GM18502 (cell line): ENCODE data around the gene SLC35F4.
"Not testable (repeated sequence)": the region's sequence is repeated elsewhere in the genome, so short reads cannot be mapped to it uniquely, and the experiment has no call there.

Source experiments
- ATAC-seq: cut with Tn5 transposase; IDR thresholded peaks from one replicate; pipeline ENCODE4 v1.9.1; 2021; ENCODE audit warnings: mild to moderate bottlenecking; ENCODE audit not compliant: unreplicated experiment, poor library complexity

The SLC35F4 gene

DNA sequence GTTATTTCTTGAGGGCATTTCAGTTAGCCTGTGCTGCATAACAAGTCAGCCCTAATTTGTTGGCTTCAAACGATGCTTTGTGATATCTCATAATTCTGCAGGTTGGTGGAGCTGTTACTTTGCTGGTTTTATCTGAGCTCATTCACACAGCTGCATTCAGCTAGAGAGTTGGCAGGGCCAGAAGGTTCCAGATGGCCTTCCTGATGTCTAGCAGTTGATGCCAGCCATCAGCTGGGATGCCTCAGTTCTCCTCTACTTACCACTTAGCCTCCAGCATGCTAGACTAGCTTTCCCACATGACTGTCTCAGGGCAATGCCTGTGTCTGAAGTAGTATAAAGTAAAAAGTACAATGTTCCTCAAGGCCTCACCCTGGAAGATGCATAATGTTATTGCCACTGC, 130.6 kb downstream of the SLC35F4 start:
- no peak for ATAC-seq

DNA sequence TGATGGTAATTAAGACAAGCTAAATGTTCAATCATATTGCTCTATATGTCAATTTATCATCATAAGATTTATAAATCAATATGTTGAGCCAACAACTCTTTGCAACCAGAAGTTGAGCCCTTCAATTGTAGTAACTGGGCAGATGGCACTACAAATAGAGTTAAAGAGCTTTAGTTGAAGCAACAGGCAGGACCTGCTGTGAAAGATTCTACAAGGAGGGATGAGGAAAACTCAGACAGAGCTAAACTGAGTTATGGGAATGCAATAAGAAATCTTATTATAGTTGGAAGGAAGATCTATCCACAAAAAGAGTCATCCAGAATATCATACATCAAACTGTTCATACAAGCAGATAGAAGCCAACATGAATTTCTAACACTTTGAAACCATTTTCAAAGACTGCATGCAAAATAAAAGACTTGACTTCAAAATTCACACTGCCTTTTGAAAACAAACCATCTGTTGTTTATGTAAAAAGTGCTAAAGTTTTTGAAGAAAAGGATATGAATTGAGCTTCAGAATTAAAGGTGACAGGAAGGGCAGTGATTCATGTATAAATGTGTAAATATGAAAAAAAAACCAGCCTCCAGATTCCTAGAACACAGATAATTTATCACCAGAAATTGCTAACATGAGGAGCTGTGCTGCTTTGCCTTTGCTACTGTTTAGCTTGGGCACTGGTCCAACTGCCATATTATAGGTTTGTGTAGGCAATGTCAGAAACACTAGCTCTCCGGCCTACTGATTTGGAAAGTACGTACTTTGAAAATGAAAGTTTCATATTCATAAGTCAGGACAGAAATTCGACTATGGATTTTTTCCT, 133.2 kb downstream of the SLC35F4 start:
- no peak for ATAC-seq

GRCh38 chr14:57729208-57730187, 136.4 kb downstream of the SLC35F4 start:
- ATAC-seq: no peak

- no peak for ATAC-seq
Measured at GRCh38 chr14:57725399-57726077, 140.4 kb downstream of the SLC35F4 start.

DNA sequence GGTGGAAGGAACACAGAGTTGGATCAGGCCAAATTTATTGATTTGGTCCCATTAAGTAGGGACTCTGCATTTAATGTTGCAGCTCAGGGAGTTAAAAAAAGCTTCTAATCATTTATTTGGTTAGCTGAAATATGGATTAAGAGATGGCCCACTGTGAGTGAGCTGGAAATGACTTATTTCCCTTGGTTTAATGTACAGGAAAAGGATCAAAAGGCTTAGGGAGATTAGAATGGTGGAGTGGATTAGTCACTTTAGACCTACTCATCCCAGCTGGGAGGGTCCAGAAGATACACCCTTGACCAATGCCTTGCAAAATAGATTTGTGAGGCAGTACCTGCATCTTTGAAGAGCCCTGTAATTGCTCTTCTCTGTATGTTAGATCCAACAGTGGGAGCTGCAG, 143.8 kb downstream of the SLC35F4 start:
- not testable (repeated sequence) for ATAC-seq

GRCh38 chr14:57714487-57714931, 151.4 kb downstream of the SLC35F4 start:
- ATAC-seq: no peak

GRCh38 chr14:57712698-57713097, 153.2 kb downstream of the SLC35F4 start:
- no peak for ATAC-seq

DNA sequence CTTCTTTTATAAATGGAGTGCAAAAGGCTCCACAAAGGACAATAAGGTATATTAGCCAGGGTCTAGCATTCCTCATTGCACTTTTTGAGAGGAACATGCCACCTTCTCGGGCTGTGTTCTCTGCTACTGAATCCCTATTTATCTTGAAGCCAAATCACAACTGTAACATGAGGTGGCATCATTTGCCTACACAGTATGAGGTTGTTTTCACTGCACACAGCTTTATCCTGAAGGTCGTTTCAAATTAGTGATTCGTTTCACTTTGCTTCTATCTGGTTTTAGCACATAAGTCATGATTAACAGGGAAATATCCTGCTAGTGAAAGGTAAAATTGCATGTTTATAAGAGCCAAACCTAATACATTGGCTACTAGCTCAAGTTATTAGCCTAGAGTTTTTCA, 153.8 kb downstream of the SLC35F4 start:
- no peak for ATAC-seq

DNA sequence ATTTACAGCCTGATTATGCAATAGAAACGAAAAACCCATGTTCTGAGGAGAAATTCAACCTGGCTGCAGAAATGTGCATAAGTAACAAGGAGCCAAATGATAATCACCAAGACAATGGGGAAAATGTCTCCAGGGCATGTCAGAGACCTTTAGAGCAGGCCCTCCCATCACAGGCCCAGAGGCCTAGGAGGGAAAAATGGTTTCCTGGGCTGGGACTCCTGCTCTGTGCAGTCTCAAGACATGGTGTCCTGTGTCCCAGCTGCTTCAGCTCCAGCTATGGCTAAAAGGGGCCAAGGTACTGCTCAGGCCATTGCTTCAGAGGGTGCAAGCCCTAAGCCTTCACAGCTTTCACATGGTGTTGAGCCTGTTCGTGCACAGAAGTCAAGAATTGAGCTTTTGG, 156.0 kb downstream of the SLC35F4 start:
- no peak for ATAC-seq

DNA sequence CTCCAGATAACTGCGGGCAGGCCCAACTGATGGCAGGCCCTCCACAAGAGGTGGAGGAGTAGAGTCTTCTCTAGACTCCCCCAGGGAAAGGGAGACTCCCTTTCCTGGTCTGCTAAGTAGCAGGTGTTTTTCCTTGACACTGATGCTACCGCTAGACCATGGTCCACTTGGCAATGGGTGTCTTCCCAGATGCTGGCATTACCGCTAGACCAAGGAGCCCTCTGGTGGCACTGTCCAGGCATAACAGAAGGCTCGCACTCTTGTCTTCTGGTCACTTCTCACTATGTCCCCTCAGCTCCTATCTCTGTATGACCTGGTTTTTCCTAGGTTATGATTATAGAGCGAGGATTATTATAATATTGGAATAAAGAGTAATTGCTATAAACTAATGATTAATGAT, 156.8 kb downstream of the SLC35F4 start:
- not testable (repeated sequence) for ATAC-seq

DNA sequence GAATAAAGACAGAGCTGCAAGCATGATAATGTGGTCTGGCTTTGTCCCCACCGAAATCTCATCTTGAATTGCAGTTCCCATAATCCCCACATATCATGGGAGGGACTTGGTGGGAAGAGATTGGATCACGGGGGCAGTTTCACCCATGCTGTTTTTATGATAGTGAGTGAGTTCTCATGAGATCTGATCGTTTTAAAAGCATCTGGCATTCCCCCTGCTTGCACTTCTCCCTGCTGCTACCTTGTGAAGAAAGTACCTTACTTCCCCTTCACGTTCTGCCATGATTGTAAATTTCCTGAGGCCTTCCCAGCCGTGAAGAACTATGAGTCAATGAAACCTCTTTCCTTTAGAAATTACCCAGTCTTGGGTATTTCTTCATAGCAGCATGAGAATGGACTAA, 158.7 kb downstream of the SLC35F4 start:
- ATAC-seq: no peak

GRCh38 chr14:57704763-57705162, 161.1 kb downstream of the SLC35F4 start:
- no peak for ATAC-seq

GRCh38 chr14:57699947-57700346, 165.9 kb downstream of the SLC35F4 start:
- ATAC-seq: no peak

DNA sequence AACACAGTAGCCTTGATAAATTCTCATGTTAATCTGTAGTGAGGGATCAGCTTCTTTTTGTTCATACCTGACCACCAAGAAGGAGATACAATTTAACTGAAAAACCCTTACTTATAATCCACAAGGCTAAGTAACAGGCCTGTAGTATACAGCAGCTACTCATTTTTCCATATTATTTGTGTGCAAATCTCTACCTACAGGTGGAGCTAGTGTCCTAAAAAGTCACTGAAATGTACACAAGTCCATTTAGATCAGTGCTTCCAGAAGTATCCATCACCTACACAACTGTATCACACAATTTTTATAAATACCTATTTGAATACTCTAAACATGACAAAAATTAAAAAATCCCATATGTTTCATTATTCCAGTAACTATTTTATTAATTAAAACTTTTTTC, 173.2 kb downstream of the SLC35F4 start:
- ATAC-seq: no peak

GRCh38 chr14:57687416-57687815, 178.5 kb downstream of the SLC35F4 start:
- ATAC-seq: no peak

DNA sequence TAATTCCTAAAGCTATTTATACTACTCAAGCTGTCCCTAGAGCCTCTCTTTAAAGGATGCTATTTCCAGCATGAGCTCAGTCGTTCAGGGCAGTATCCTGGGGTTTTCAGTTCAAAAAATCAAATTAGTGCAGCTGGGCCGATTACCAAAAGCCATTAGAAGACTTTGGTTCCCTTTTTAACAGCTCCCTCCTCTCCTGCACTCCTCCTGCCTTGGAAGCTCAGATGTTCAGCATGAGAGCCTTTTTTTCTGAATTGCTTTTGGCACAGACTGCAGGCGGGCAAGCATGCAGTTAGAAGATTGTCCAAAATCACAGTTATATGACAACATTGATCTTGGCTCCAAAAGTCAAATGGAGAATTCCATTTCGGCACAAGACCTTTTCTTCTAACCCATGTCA, 179.6 kb downstream of the SLC35F4 start:
- no peak for ATAC-seq

DNA sequence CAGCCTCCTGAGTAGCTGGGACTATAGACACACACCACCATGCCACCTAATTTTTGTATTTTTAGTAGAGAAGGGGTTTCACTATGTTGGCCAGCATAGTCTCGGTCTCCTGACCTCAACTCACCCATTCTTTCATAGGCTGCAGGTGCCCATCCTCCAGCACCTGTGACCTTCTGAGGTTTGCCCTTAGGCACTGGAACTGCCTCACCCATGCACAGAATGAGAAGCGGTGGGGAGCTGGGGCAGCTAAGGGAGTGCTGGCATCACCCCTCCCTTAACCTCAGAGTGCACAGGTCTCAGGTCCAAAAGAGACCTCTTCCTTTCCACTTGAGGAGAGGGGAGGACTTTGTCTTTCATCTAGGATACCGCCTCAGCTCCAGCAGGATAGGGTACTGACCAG, 194.9 kb downstream of the SLC35F4 start:
- no peak for ATAC-seq

DNA sequence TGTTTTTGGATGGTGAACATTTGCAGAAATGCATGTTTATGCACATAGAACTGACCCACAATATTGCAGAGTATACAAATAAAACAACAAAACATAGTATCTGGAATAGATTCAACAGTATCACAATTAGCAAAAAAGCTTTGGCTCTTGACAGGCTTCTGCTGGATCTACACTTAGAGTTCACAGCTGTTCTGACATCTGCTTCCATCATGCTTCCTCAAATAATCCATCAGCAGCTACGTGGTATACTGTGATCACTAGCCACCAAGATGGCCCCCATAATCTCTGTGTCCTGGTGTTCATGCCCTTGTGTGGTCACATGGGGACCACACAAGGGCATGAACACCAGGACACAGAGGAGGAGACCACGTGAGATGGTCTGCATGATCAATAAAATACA, 205.7 kb downstream of the SLC35F4 start:
- ATAC-seq: no peak

DNA sequence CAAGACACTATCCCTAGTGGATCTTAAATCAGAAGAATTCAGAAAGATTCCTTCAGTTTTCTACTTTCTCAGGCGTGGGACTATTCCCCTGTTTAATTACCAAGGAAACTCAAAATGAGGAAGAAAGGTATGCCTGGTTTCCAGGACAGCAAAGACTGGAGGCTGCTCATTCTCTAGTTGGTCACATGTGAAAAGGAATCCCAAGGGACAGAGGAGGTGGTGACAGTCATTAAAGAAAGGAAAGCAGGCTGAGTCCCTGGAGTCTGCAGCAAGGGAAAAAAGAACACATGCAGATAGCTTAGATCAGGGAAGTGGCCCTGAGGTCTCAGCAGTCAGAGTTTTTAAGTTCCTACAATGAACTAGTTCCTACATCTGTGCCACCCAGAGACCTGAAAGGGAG, 206.8 kb downstream of the SLC35F4 start:
- no peak for ATAC-seq

DNA sequence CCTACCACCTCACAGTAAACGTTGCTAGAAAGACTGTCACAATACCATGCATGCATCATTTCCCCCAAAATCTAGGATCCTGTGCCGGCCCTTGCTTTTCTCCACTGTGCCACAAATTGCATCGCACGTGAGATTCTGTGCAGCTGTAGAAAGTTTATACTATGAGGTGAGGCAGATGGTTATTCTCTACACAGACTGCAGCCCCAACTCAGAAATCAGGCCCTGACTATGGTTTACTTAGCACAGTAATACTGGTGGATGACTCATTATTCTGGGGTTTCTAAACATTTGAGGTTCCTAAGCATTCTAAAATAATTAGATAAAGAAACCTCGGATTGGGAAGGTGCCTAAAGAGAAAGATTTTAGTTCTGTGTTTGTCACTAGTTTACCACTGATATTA, 208.4 kb downstream of the SLC35F4 start:
- ATAC-seq: no peak

GRCh38 chr14:57656853-57657252, 209.0 kb downstream of the SLC35F4 start:
- no peak for ATAC-seq
